Tibial artery (tissue), 4 donors: ENCODE measurements around the gene SLC39A6.

Experiments
- DNase-seq, 2 donors: peaks; one replicate each; pipeline ENCODE4 v3.0.0-alpha.2; 2019
- H3K27ac ChIP-seq, 2 donors: fragments of 200-600 bp; sonication (generic) in 1 of 2; 1 replicate in 1 of 2; 2 replicates in 1 of 2; pipeline ENCODE4 v1.5.1; 2018 to 2019; ENCODE audit warnings: mild to moderate bottlenecking in 1 of 2
- H3K27me3 ChIP-seq, 2 donors: fragments of 200-600 bp; sonication (generic) in 1 of 2; one replicate each; pipeline versions ENCODE4 v1.5.1 to v1.6.0; 2016 to 2019
- H3K36me3 ChIP-seq, 3 donors: fragments of 200-600 bp; sonication (generic) in 2 of 3; one replicate each; pipeline ENCODE4 v1.5.1; 2016 to 2019; ENCODE audit warnings: mild to moderate bottlenecking in 2 of 3
- H3K4me1 ChIP-seq, 4 donors: fragments of 200-600 bp; sonication (generic) in 2 of 4; 1 replicate in 3 of 4; 2 replicates in 1 of 4; pipeline ENCODE4 v1.5.1; 2016 to 2019
- H3K4me3 ChIP-seq, 2 donors: fragments of 200-600 bp; sonication (generic) in 1 of 2; 1 replicate in 1 of 2; 2 replicates in 1 of 2; pipeline ENCODE4 v1.5.1; 2018 to 2019; ENCODE audit warnings: mild to moderate bottlenecking in 2 of 2
- H3K9me3 ChIP-seq, 3 donors: fragments of 200-600 bp; sonication (generic) in 1 of 3; one replicate each; pipeline ENCODE4 v1.5.1; 2016 to 2019
- intact Hi-C: fragments of 100-400 bp; cut with DNase I; formaldehyde crosslinking; loops from one replicate; pipeline ENCODE4 v1.15.0; 2023; ENCODE audit warnings: low total_unique reads
- TF ChIP-seq, protein P1 (sequence below), 2 experiments: fragments of 200-600 bp in 1 of 2; fragments of 450-650 bp in 1 of 2; IDR thresholded peaks; one replicate each; pipeline ENCODE4 v1.5.1; 2017 to 2019; ENCODE audit warnings: antibody characterized with exemption in 2 of 2, mild to moderate bottlenecking in 1 of 2, moderate library complexity in 1 of 2

Gene SLC39A6, protein sequence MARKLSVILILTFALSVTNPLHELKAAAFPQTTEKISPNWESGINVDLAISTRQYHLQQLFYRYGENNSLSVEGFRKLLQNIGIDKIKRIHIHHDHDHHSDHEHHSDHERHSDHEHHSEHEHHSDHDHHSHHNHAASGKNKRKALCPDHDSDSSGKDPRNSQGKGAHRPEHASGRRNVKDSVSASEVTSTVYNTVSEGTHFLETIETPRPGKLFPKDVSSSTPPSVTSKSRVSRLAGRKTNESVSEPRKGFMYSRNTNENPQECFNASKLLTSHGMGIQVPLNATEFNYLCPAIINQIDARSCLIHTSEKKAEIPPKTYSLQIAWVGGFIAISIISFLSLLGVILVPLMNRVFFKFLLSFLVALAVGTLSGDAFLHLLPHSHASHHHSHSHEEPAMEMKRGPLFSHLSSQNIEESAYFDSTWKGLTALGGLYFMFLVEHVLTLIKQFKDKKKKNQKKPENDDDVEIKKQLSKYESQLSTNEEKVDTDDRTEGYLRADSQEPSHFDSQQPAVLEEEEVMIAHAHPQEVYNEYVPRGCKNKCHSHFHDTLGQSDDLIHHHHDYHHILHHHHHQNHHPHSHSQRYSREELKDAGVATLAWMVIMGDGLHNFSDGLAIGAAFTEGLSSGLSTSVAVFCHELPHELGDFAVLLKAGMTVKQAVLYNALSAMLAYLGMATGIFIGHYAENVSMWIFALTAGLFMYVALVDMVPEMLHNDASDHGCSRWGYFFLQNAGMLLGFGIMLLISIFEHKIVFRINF

DNA sequence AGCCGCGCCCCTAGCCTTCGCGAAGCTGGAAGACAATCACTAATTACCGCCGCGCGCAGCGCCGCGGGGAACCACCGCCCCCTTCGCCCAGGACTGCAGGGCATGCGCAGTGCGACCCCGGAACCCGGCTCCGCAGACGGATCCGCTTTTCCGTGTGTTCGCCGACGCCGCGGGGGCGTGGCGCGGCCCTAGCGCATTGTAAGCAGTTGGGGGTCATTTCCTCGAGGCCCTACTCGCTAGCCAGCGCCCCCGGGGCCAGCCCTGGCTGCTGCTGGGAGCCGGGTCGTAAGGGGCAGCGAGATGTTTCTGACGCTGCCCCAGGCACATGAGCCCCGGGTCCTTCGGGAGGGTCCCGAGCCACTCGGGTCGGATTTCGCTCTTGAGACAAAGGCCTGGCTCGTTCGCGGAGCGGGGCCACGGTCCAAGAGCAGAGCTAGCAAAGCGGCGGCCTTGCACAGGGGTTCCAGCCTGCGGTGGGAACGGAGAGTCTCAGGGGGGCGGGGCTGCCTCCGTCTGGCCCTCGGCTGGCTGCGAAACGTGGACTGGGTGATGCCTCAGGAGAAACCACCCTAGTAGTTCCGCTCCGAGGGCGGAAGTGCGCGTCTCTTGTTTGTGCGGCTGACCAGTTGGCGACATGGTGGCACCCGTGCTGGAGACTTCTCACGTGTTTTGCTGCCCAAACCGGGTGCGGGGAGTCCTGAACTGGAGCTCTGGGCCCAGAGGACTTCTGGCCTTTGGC is at the start of gene SLC39A6, which contains the start of gene ELP2:
Gene SLC39A6, minus strand, starts transcription at position 41 of the 739 bp plus-strand sequence. CDS start 2,333 bp downstream, outside the sequence.
Gene ELP2, plus strand, starts transcription at position 600 of the 739 bp plus-strand sequence. Its CDS starts 35 bp downstream, at position 635.
- intact Hi-C loops = loop anchor here (10.0 kb wide), 1 partner anchor 65 kb away; the partner anchor contains the start of gene RPRD1A
- Histone ChIP-seq H3K36me3 (peaks cover 0 to 13% (median 3%) of the 10 kb centered on the region in 3 donors), H3K4me1 (peaks cover 0 to 34% (median 28%) of the 10 kb centered on the region in 4 donors), H3K9me3 (no peaks in the 10 kb centered on the region), H3K27me3 (no peaks in the 10 kb centered on the region), H3K27ac (peak within 1 kb of the TSS; percentile 96 to 99), H3K4me3 (peak within 1 kb of the TSS; percentile 73 to 81)
- peak; percentile 98 for DNase-seq
- TF ChIP-seq, protein P1, sequence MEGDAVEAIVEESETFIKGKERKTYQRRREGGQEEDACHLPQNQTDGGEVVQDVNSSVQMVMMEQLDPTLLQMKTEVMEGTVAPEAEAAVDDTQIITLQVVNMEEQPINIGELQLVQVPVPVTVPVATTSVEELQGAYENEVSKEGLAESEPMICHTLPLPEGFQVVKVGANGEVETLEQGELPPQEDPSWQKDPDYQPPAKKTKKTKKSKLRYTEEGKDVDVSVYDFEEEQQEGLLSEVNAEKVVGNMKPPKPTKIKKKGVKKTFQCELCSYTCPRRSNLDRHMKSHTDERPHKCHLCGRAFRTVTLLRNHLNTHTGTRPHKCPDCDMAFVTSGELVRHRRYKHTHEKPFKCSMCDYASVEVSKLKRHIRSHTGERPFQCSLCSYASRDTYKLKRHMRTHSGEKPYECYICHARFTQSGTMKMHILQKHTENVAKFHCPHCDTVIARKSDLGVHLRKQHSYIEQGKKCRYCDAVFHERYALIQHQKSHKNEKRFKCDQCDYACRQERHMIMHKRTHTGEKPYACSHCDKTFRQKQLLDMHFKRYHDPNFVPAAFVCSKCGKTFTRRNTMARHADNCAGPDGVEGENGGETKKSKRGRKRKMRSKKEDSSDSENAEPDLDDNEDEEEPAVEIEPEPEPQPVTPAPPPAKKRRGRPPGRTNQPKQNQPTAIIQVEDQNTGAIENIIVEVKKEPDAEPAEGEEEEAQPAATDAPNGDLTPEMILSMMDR (IDR thresholded peaks at IDR 0.05) = no peak

DNA sequence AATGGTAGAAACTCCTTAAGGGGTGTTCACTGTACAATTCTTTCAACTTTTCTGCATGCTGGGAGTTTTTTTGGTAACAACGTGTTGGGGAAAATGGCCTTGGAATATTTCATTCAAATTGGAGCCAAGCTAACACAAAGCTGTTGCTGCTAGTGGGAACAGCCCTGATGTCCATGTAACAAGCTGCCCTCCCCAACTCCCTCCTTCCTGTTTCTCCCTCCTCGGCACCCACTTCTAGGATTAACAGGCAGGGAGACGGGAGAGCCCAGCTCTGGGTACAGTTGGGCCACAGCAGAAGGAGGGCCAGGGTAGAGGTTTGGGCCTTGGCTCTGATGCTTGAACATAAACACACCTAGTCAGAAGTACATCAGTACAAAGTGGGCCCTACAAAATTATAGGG is 48.8 kb upstream of the SLC39A6 start:
- Histone ChIP-seq H3K27me3 (no peaks in the 10 kb centered on the region), H3K4me1 (peaks cover 0 to 21% (median 16%) of the 10 kb centered on the region in 4 donors), H3K27ac (no peak overlapping the region), H3K9me3 (no peaks in the 10 kb centered on the region), H3K4me3 (no peak overlapping the region), H3K36me3 (peaks cover 26 to 40% (median 38%) of the 10 kb centered on the region in 3 donors)
- no peak for DNase-seq
- intact Hi-C loops = no loop called here
- TF ChIP-seq, protein P1 (IDR thresholded peaks at IDR 0.05) = no peak

DNA sequence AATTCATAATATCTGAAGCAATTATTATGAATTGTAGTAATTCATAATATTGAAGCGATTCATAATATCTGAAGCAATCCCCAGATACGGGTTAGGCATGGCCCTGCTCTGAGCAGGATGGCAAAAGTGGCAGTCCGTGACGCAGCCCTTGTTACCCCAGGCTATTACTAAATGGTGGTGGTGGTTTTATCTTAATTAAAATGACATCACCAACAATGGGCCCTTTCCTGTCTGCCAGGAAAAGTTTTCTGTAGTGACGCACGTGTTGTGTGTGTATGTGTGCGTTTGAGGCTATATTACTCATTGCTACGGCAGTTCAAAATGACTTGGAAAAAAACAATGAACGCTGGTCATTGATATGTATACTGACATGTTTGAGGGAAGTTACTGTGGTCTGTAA is 47.6 kb upstream of the SLC39A6 start:
- DNase-seq = no peak
- Histone ChIP-seq H3K9me3 (no peaks in the 10 kb centered on the region), H3K27ac (no peak overlapping the region), H3K4me3 (no peak overlapping the region), H3K36me3 (peaks cover 38 to 52% (median 50%) of the 10 kb centered on the region in 3 donors), H3K4me1 (peaks cover 0 to 21% (median 16%) of the 10 kb centered on the region in 4 donors), H3K27me3 (no peaks in the 10 kb centered on the region)
- TF ChIP-seq, protein P1 (IDR thresholded peaks at IDR 0.05) = no peak
- intact Hi-C loops = no loop called here

DNA sequence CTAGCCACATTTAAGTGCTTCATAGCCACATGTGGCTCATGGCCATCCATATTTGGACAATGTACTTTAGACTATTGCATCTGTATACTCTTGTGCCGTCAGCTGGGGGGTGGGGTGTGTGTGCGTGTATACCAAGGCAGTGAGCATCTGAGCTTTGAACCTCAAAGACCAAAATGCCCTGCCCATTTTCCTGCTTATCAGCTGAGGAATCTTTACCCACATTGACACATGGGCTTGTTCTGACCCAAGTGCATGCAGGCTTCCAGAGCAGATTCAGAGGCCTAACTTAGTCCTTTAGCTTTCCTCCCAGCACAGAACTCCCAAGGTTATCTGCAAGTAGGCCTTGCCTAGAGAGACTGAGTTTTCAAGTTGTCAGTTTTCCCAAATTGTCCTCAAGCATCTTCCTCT is 47.0 kb upstream of the SLC39A6 start:
- Histone ChIP-seq H3K4me3 (no peak overlapping the region), H3K9me3 (no peaks in the 10 kb centered on the region), H3K36me3 (peaks cover 44 to 57% (median 55%) of the 10 kb centered on the region in 3 donors), H3K27ac (no peak overlapping the region), H3K27me3 (no peaks in the 10 kb centered on the region), H3K4me1 (peaks cover 0 to 19% (median 16%) of the 10 kb centered on the region in 4 donors)
- TF ChIP-seq, protein P1 (IDR thresholded peaks at IDR 0.05) = no peak
- intact Hi-C loops = no loop called here
- DNase-seq = no peak

DNA sequence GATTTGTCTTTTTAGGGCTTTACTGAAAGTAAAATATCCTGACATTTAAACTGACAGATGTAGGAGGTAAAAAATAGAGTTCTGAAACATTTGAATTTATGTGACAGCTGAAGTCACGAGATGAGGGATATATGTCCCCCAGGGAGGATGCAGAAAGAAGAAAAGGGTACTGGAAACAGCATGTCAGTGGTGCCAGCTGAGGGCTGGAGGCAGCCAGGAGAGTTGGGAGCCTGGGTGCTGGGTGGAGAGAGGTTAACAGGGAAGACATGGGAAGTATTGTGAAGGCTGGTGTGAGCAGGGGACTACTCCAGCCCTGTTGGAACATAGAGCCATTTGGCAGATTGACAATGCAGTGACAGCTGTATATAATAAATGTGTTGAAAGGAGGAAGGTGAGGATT is 46.3 kb upstream of the SLC39A6 start:
- Histone ChIP-seq H3K27ac (no peak overlapping the region), H3K9me3 (no peaks in the 10 kb centered on the region), H3K4me1 (peaks cover 0 to 12% (median 10%) of the 10 kb centered on the region in 4 donors), H3K4me3 (no peak overlapping the region), H3K36me3 (peaks cover 51 to 64% (median 62%) of the 10 kb centered on the region in 3 donors), H3K27me3 (no peaks in the 10 kb centered on the region)
- DNase-seq = no peak
- TF ChIP-seq, protein P1 (IDR thresholded peaks at IDR 0.05) = no peak
- intact Hi-C loops = no loop called here
